OCI-LY3 (cell line): ENCODE results near the gene GNAO1.

Experiments used
- H2AFZ ChIP-seq: fragments of 200-600, 300-600 bp; shearing (Covaris generic); 2 replicates; pipeline ENCODE4 v1.6.0; 2014; ENCODE audit warnings: antibody characterized with exemption, low read depth, low read length
- H3K27ac ChIP-seq: fragments of 200-600, 300-600 bp; sonication (generic); 2 replicates; pipeline ENCODE4 v1.5.1; 2014; ENCODE audit warnings: mild to moderate bottlenecking, low read length, moderate library complexity, mixed read lengths
- H3K27me3 ChIP-seq: fragments of 200-600, 300-600 bp; sonication (generic); 2 replicates; pipeline ENCODE4 v1.6.1; 2014; ENCODE audit warnings: low read depth, low read length, mixed read lengths
- H3K36me3 ChIP-seq: fragments of 200-600, 300-600 bp; sonication (generic); replicated peaks from 2 replicates; pipeline ENCODE3; 2014; ENCODE audit warnings: low read depth, low read length, mixed read lengths
- H3K4me1 ChIP-seq: fragments of 300-600, 200-600 bp; sonication (generic); 2 replicates; pipeline ENCODE4 v1.6.1; 2014; ENCODE audit warnings: low read length, mixed read lengths
- H3K4me2 ChIP-seq: fragments of 200-600, 300-600 bp; sonication (generic); 2 replicates; pipeline ENCODE4 v1.6.1; 2014; ENCODE audit warnings: low read length, mixed read lengths
- H3K4me3 ChIP-seq: fragments of 300-600, 200-600 bp; sonication (generic); 2 replicates; pipeline ENCODE4 v1.5.1; 2014; ENCODE audit warnings: antibody characterized with exemption, mild to moderate bottlenecking, low read length, moderate library complexity
- H3K79me2 ChIP-seq: fragments of 300-600, 200-600 bp; shearing (Covaris generic); 2 replicates; pipeline ENCODE4 v1.6.1; 2014; ENCODE audit warnings: mild to moderate bottlenecking, low read length, mixed read lengths
- H3K9ac ChIP-seq: fragments of 300-600, 200-600 bp; shearing (Covaris generic); 2 replicates; pipeline ENCODE4 v1.6.0; 2014; ENCODE audit warnings: mild to moderate bottlenecking, low read length, moderate library complexity
- H3K9me3 ChIP-seq: fragments of 200-600, 300-600 bp; shearing (Covaris generic); 2 replicates; pipeline ENCODE4 v1.6.1; 2014; ENCODE audit warnings: low read length, mixed read lengths; ENCODE audit not compliant: insufficient read depth
- H4K20me1 ChIP-seq: fragments of 200-600, 300-600 bp; sonication (generic); 2 replicates; pipeline ENCODE4 v1.6.1; 2016; ENCODE audit warnings: low read length, mixed read lengths; ENCODE audit not compliant: insufficient read depth
- EZH2phosphoT487 ChIP-seq: fragments of 200-600 bp; shearing (Covaris generic); IDR thresholded peaks from 2 replicates; pipeline ENCODE4 v1.6.1; 2018; ENCODE audit warnings: antibody characterized with exemption, mixed run types, low read depth
- TF ChIP-seq, protein P1 (sequence below): fragments of 200-600, 300-600 bp; sonication (generic); IDR thresholded peaks from 2 replicates; pipeline ENCODE4 v1.5.1; 2014; ENCODE audit warnings: antibody characterized with exemption, low read length, low read depth

GNAO1 gene

DNA sequence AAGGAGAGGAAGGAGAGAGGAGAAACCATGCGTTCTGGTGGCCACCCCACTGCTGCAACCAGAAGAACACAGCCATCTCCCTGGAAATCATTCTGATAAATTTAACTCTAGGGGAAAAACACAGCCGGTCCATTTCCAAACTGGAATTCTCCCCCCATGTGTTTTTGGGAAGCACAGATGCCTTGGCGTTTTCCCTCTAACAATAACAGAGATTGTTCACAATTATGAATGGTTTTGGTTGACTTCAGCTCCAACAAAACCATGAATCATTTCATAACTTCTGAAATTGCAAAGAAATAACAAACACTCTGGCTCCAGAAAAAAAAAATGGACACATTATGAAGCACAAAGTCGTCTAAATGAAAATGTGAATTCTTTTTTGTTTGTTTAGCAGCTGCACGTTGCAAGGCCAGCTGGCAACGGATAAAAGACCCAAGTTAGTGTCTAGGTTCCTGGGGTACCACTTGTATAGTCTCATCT is 46.2 kb downstream of the GNAO1 start:
- Histone ChIP-seq H3K27ac (no peak overlapping the region), H3K9ac (no peak overlapping the region), H3K4me1 (no peaks in the 10 kb centered on the region), H3K9me3 (no peaks in the 10 kb centered on the region), H3K79me2 (no peaks in the 10 kb centered on the region), H3K36me3 (no peaks in the 10 kb centered on the region), H3K4me3 (no peak overlapping the region), H4K20me1 (no peaks in the 10 kb centered on the region), H2AFZ (no peak overlapping the region), H3K4me2 (no peak overlapping the region), H3K27me3 (peaks cover 6% of the 10 kb centered on the region; the same call in 1 of the 2 replicates)
- TF ChIP-seq, protein P1, sequence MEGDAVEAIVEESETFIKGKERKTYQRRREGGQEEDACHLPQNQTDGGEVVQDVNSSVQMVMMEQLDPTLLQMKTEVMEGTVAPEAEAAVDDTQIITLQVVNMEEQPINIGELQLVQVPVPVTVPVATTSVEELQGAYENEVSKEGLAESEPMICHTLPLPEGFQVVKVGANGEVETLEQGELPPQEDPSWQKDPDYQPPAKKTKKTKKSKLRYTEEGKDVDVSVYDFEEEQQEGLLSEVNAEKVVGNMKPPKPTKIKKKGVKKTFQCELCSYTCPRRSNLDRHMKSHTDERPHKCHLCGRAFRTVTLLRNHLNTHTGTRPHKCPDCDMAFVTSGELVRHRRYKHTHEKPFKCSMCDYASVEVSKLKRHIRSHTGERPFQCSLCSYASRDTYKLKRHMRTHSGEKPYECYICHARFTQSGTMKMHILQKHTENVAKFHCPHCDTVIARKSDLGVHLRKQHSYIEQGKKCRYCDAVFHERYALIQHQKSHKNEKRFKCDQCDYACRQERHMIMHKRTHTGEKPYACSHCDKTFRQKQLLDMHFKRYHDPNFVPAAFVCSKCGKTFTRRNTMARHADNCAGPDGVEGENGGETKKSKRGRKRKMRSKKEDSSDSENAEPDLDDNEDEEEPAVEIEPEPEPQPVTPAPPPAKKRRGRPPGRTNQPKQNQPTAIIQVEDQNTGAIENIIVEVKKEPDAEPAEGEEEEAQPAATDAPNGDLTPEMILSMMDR, result no peak
- TF ChIP-seq EZH2phosphoT487, result no peak

DNA sequence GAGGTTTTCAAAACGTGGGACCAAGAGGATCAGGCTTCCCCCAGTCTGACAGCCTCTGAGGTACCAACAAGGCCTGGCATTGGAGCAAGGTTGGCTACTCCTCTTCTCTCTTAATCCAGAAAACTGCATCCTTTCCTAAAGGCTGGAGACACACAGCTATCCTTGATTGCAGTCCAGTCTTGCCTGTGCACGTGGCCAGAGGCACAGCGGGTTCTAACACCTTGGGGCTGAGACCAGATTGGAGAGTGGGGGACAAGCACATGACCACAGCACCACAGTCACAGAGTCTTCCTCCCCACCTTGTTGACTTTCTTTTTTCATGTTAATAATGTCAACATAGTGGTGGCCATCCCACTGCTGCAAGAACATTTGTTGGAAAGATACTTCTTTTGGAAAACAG is 46.9 kb downstream of the GNAO1 start:
- Histone ChIP-seq H3K79me2 (no peaks in the 10 kb centered on the region), H3K9ac (no peak overlapping the region), H3K27ac (no peak overlapping the region), H2AFZ (no peak overlapping the region), H3K4me3 (no peak overlapping the region), H3K4me2 (no peak overlapping the region), H3K36me3 (no peaks in the 10 kb centered on the region), H3K4me1 (no peaks in the 10 kb centered on the region), H3K9me3 (no peaks in the 10 kb centered on the region), H4K20me1 (no peaks in the 10 kb centered on the region), H3K27me3 (peaks cover 6% of the 10 kb centered on the region; the same call in 1 of the 2 replicates)
- TF ChIP-seq, protein P1, result no peak
- no peak for TF ChIP-seq EZH2phosphoT487

DNA sequence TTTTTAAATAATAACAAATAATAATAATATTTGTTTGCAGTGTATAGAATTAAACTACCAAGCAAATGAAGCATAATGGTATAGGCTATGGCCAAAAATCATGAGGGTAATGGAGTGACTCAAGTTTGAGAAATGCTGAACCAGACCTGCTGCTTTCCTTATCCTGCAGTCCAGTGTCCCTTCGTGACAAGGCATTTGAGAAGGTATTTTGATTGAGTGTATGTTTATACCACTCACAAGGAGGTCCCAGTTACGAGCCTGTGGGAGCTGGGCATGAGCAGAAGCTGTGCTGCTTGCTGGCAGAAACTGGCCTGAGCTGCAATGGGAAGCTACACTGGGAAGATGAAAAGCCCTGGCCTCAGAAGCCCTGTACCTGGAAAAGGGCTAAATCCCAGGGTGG is 50.3 kb downstream of the GNAO1 start:
- no peak overlapping the region for H3K9ac ChIP-seq
- H4K20me1 ChIP-seq, result no peaks in the 10 kb centered on the region
- no peak overlapping the region for H2AFZ ChIP-seq
- no peaks in the 10 kb centered on the region for H3K4me1 ChIP-seq
- no peak overlapping the region for H3K4me2 ChIP-seq
- no peak overlapping the region for H3K4me3 ChIP-seq
- H3K27ac ChIP-seq, result no peak overlapping the region
- H3K27me3 ChIP-seq, result 0 out of 2 replicates have a peak, but pooled peaks cover 3% of the 10 kb centered on the region
- TF ChIP-seq, protein P1, result no peak
- TF ChIP-seq EZH2phosphoT487, result no peak
- H3K79me2 ChIP-seq, result no peaks in the 10 kb centered on the region
- H3K9me3 ChIP-seq, result no peaks in the 10 kb centered on the region
- H3K36me3 ChIP-seq, result no peaks in the 10 kb centered on the region

DNA sequence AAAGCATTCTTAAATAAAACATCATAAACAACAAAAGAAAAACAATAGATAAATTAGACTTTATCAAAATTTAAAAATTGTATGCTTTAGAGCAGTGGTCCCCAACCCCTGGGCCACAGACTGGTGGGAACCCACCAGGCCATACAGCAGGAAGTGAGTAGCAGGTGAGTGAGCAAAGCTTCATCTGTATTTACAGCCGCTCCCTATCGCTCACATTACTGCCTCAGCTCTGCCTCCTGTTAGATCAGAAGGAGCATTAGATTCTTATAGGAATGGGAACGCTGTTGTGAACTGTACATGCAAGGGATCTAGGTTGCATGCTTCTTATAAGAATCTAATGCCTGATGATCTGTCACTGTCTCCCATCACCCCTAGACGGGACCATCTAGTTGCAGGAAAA is 51.5 kb downstream of the GNAO1 start:
- H3K9ac ChIP-seq, result no peak overlapping the region
- H2AFZ ChIP-seq, result no peak overlapping the region
- 0 out of 2 replicates have a peak, but pooled peaks cover 3% of the 10 kb centered on the region for H3K27me3 ChIP-seq
- H3K27ac ChIP-seq, result no peak overlapping the region
- H3K9me3 ChIP-seq, result no peaks in the 10 kb centered on the region
- H3K79me2 ChIP-seq, result no peaks in the 10 kb centered on the region
- H3K36me3 ChIP-seq, result no peaks in the 10 kb centered on the region
- no peak overlapping the region for H3K4me3 ChIP-seq
- peaks cover 4% of the 10 kb centered on the region for H3K4me1 ChIP-seq
- H3K4me2 ChIP-seq, result no peak overlapping the region
- TF ChIP-seq, protein P1, result no peak
- TF ChIP-seq EZH2phosphoT487, result no peak
- H4K20me1 ChIP-seq, result no peaks in the 10 kb centered on the region
